ENCODE measurements around the gene GRK5.
A peak's percentile ranks its signal among the peaks of the same experiment; 100 is the strongest.

The GRK5 gene

DNA sequence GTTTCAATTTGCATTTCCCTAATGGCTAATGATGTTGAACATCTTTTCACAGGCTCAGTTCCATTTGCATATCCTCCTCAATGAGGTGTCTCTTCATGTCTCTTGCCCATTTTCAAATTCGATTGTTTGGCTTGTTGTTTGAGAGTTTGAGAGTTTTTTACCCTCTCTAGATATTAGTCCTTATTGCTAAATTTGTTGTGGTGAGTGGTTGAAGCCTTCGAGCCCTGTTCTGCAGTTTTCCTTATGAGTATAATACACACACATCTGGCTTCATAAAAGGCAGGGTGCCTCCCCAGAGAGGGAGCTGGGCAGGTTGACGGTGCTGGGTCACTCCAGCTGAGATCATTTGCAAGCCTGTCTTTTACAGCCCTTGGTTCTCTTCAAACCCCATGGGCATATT lies 270.1 kb downstream of the GRK5 start:
- no peak overlapping the region for H3K4me3 ChIP-seq (ENCODE audit: low read length)
- TF ChIP-seq, protein P1, sequence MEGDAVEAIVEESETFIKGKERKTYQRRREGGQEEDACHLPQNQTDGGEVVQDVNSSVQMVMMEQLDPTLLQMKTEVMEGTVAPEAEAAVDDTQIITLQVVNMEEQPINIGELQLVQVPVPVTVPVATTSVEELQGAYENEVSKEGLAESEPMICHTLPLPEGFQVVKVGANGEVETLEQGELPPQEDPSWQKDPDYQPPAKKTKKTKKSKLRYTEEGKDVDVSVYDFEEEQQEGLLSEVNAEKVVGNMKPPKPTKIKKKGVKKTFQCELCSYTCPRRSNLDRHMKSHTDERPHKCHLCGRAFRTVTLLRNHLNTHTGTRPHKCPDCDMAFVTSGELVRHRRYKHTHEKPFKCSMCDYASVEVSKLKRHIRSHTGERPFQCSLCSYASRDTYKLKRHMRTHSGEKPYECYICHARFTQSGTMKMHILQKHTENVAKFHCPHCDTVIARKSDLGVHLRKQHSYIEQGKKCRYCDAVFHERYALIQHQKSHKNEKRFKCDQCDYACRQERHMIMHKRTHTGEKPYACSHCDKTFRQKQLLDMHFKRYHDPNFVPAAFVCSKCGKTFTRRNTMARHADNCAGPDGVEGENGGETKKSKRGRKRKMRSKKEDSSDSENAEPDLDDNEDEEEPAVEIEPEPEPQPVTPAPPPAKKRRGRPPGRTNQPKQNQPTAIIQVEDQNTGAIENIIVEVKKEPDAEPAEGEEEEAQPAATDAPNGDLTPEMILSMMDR (conservative IDR thresholded peaks at IDR 0.05; ENCODE audit: low read length), result no peak
- no peak for DNase-seq (ENCODE audit: low read depth)

GRCh38 chr10:119478111-119478802 lies 270.9 kb downstream of the GRK5 start:
- TF ChIP-seq, protein P1 (conservative IDR thresholded peaks at IDR 0.05; ENCODE audit: low read length), result no peak
- no peak overlapping the region for H3K4me3 ChIP-seq (ENCODE audit: low read length)
- DNase-seq (ENCODE audit: low read depth), result peak; percentile 35

DNA sequence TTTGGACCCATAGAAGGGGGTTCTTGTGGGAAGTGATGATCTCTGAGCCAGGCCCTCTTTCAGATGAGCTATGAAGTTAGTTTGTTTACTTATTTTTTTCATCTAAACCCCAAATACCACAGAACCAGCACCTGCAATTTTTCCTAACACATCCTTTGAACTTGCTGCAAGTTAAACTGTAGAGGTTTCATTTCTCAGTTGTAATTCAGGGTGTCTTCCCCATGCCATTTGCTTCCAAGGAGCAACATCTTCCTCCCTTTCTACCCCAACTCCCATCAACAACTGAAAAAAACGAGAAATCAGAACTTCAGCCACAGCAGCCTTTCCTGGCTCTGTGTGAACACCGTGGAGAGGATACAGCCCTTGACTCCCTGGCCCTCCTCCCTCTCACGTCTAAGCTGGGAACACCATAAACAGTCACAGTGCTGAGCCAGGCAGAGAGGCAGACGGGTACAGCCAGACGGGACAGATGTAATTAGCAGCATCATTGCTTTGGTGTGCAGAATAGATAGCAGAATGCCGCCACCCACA lies 271.5 kb downstream of the GRK5 start:
- peak; percentile 15 for DNase-seq (ENCODE audit: low read depth)
- H3K4me3 ChIP-seq (ENCODE audit: low read length), result no peak overlapping the region
- TF ChIP-seq, protein P1 (conservative IDR thresholded peaks at IDR 0.05; ENCODE audit: low read length), result no peak

DNA sequence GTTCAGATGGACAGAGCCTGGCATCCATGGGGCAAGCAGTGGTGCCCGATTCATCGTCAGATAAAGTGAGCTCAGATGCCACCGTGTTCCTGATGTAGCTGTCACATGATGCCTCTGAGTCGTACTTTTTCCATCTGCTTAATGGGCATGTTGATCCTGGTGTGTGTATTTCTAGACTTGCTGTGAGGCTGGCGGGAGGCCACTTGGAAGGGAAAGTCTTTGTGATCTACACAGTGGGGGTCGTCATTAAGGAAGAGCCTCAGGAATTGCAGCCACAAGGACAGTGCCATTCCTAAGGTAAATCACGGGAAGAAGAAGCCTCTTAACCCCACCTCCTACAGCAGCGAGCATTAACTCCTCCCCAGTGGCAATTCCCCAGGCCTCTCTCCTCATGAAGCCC lies 272.2 kb downstream of the GRK5 start:
- TF ChIP-seq, protein P1 (conservative IDR thresholded peaks at IDR 0.05; ENCODE audit: low read length), result no peak
- no peak for DNase-seq (ENCODE audit: low read depth)
- no peak overlapping the region for H3K4me3 ChIP-seq (ENCODE audit: low read length)

- H3K4me3 ChIP-seq (ENCODE audit: low read length), result no peak overlapping the region
- TF ChIP-seq, protein P1 (conservative IDR thresholded peaks at IDR 0.05; ENCODE audit: low read length), result no peak
- peak; percentile 35 for DNase-seq (ENCODE audit: low read depth)
These were observed 273.3 kb downstream of the GRK5 start for GRCh38 chr10:119480667-119481066.

- no peak for DNase-seq (ENCODE audit: low read depth)
- H3K4me3 ChIP-seq (ENCODE audit: low read length), result no peak overlapping the region
- TF ChIP-seq, protein P1 (conservative IDR thresholded peaks at IDR 0.05; ENCODE audit: low read length), result no peak
These were observed 274.5 kb downstream of the GRK5 start for GRCh38 chr10:119481781-119482426.

DNA sequence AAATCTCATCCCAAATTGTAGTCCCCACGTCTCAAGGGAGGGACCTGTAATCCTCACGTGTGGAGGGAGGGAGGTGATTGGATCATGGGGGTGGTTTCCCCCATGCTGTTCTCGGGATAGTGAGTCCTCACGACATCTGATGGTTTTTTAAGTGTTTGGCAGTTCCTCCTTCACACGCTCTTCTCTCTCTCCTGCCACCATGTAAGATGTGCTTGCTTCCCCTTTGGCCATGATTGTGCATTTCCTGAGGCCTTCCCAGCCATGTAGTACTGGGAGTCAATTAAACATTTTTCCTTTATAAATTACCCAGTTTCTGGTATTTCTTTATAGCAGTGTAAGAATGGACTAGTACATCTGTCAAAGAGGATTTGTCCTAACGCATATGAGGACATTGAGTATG lies 275.6 kb downstream of the GRK5 start:
- TF ChIP-seq, protein P1 (conservative IDR thresholded peaks at IDR 0.05; ENCODE audit: low read length), result no peak
- no peak for DNase-seq (ENCODE audit: low read depth)
- no peak overlapping the region for H3K4me3 ChIP-seq (ENCODE audit: low read length)

Measured in AG10803 (cell line).